SK-N-MC (cell line): ENCODE measurements around the gene FN1.

Source experiments
- DNase-seq: peaks from one replicate; pipeline ENCODE4 v3.0.0-alpha.2; 2011; ENCODE audit warnings: low read depth, low spot score
- H3K27ac ChIP-seq: fragments of 200-600 bp; sonication (generic); 2 replicates; pipeline ENCODE4 v1.5.1; 2016; ENCODE audit warnings: mixed run types
- H3K36me3 ChIP-seq: fragments of 200-600 bp; sonication (generic); 2 replicates; pipeline ENCODE4 v1.6.1; 2017; ENCODE audit warnings: antibody characterized with exemption, low read length, mixed read lengths; ENCODE audit not compliant: insufficient read depth
- H3K4me3 ChIP-seq: fragments of 200-600 bp; sonication (generic); 2 replicates; pipeline ENCODE4 v1.5.1; 2016
- H3K9ac ChIP-seq: fragments of 200-600 bp; sonication (generic); 2 replicates; pipeline ENCODE4 v1.8.0; 2017; ENCODE audit warnings: mixed run types, mixed read lengths; ENCODE audit not compliant: insufficient read length
- H3K9me3 ChIP-seq: fragments of 200-600 bp; sonication (generic); 2 replicates; pipeline ENCODE4 v1.6.1; 2017; ENCODE audit warnings: low read depth, mild to moderate bottlenecking, antibody characterized with exemption, low read length, moderate library complexity, mixed read lengths
- EZH2 ChIP-seq: fragments of 200-600 bp; sonication (generic); IDR thresholded peaks from one replicate; pipeline ENCODE4 v1.6.1; 2017; ENCODE audit warnings: antibody characterized with exemption
- FOXP2 ChIP-seq: optimal IDR thresholded peaks from 2 replicates; pipeline ENCODE3; 2011; ENCODE audit warnings: mild to moderate bottlenecking, moderate library complexity; ENCODE audit not compliant: insufficient read depth; ENCODE audit errors: extremely low read length, control extremely low read depth
- POLR2AphosphoS5 ChIP-seq: IDR thresholded peaks from 2 replicates; pipeline ENCODE4 v1.6.1; 2012; ENCODE audit warnings: mild to moderate bottlenecking, low read depth, low read length, borderline replicate concordance

FN1 gene

DNA sequence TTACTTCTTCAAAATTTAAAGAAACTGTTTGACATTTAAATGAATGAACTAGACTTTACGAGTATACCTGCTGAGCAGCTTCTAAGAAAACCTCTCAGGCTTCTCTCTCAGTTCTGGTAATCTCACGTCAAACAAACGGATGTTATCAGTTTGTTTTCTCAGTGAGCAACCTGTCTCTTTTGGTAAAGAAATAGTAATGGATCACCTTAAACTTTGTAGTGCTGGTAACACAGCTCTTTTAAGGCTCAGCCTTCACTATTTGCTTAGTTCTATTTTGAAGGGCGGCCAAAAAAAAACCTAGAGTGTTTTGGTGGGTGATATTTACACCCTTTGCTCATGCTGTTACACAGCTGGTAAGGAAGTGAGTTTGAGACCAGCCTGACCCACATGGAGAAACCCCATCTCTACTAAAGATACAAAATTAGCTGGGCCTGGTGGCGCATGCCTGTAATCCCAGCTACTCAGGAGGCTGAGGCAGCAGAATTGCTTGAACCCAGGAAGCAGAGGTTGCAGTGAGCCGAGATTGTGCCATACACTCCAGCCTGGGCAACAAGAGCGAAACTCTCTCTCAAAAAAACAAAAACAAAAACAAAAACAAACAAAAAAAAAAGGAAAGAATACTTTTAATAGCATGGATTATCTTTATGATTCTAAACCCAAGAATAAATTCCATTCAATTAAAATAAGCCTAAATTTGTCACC is 15.9 kb downstream of the FN1 start:
- TF ChIP-seq POLR2AphosphoS5 (no peak), EZH2 (no peak), FOXP2 (no peak)
- no peak overlapping the region for H3K9ac ChIP-seq
- no peak overlapping the region for H3K4me3 ChIP-seq
- H3K36me3 ChIP-seq: peaks cover 64% of the 10 kb centered on the region
- H3K9me3 ChIP-seq: no peaks in the 10 kb centered on the region
- no peak for DNase-seq
- no peak overlapping the region for H3K27ac ChIP-seq

DNA sequence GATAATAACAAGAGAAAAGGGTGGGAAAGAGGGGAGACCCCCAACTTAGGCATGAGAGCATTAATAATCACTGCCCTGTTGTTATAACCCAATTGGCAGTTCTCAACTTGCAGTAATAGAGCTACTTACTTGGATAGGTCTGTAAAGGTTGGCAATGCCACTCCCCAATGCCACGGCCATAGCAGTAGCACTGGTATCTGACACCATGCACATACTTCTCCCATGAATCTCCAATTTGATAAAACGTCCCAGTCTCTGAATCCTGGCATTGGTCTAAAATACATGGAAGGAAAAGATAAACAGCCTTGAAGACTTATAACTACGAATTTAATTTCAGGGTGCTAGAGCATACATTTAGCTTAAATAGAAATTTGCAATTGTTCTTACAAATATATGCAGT is 16.8 kb downstream of the FN1 start:
- Histone ChIP-seq H3K4me3 (no peak overlapping the region), H3K9ac (no peak overlapping the region), H3K9me3 (no peaks in the 10 kb centered on the region), H3K36me3 (peaks cover 64% of the 10 kb centered on the region), H3K27ac (no peak overlapping the region)
- no peak for DNase-seq
- no peak for TF ChIP-seq POLR2AphosphoS5
- TF ChIP-seq EZH2: no peak
- no peak for TF ChIP-seq FOXP2

DNA sequence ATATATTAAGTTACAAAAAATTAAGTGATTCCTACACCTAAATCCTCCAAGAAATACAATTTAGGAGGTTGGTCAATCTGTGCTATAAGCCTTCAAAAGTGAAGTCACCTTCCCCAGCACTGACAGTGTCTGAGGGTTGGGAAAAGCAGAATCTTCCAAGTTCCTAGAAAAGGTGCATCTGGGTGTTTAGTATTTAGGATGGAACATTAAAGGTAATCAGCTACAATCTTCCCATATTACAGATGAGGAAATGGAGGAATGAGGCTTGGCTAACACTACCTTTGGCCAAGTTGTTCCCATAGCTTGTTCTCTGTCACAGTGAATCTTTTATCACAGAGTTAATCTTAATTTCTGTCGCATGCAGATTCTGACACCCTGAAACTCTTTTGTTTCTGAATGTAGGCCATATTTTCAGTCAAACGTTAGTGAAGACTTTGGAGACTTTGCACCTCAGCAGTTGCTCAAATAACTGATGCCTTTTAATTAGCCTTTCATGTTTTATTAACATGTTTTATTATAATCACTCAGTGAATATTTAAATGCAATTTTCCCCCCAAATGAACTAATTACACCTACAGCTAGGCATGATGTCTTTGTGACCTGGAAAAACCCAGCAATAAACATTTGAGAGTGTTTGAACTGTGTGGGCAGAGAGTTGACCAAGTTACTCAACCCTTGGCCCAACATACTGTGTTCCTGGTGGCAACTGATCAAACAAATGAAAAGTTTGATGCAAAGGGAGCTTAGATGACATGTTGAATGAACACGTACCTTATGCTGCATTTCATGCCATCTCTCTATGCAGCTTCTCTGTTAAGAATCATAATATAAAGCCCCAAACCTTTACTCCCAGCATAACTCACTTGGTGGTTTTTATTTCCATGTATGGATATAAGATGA is 17.6 kb downstream of the FN1 start:
- TF ChIP-seq FOXP2: no peak
- TF ChIP-seq POLR2AphosphoS5: no peak
- no peak for TF ChIP-seq EZH2
- no peak for DNase-seq
- Histone ChIP-seq H3K9me3 (no peaks in the 10 kb centered on the region), H3K36me3 (peaks cover 64% of the 10 kb centered on the region), H3K4me3 (no peak overlapping the region), H3K9ac (no peak overlapping the region), H3K27ac (no peak overlapping the region)

DNA sequence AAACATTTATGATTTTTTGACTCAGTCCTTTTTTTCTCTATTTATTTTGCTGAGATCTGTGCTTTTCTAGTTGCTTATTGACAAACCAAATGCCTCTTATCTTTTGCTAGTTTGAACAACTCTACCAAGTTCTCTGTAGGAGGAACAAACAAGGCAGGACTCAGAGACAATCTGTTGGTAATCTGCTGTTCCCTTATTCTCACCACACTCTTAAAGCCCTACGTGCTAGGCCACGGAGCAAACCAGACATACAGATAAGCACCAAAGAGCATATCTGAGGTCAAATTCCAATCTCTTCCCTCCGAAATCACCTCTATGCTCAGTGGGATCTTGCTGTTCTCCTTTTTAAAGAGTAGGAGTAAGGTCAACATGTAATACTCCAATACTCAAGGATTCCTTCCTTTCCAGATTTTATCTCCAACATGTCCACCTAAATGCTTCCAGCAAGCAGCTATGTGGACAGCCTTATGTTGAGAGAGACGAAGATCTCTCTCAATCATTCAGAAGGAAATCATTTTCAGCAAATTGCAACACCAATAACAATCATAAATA is 18.4 kb downstream of the FN1 start:
- no peak overlapping the region for H3K9ac ChIP-seq
- no peak for DNase-seq
- no peak overlapping the region for H3K27ac ChIP-seq
- H3K9me3 ChIP-seq: no peaks in the 10 kb centered on the region
- H3K4me3 ChIP-seq: no peak overlapping the region
- H3K36me3 ChIP-seq: peaks cover 63% of the 10 kb centered on the region
- no peak for TF ChIP-seq EZH2
- TF ChIP-seq POLR2AphosphoS5: no peak
- TF ChIP-seq FOXP2: no peak

DNA sequence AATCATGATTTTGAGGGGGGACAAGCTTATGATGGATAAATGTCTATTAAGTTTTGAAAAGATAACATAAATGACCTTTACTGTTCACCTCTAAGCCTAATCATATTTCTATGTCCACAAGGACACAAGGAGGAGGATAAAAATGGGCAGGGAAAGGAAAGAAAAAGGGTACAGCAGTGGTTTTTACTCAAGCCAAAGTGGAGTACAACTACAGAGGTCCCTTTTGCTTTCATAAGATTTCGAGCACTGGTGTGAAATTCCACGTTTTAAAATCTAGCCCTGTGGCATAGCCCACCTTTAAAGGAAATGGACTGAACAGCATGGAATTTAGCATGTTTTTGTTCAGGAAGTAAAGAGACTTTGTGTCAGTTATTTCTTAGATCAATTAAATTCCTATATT is 19.2 kb downstream of the FN1 start:
- no peak for TF ChIP-seq FOXP2
- no peak for TF ChIP-seq EZH2
- TF ChIP-seq POLR2AphosphoS5: no peak
- peaks cover 55% of the 10 kb centered on the region for H3K36me3 ChIP-seq

DNA sequence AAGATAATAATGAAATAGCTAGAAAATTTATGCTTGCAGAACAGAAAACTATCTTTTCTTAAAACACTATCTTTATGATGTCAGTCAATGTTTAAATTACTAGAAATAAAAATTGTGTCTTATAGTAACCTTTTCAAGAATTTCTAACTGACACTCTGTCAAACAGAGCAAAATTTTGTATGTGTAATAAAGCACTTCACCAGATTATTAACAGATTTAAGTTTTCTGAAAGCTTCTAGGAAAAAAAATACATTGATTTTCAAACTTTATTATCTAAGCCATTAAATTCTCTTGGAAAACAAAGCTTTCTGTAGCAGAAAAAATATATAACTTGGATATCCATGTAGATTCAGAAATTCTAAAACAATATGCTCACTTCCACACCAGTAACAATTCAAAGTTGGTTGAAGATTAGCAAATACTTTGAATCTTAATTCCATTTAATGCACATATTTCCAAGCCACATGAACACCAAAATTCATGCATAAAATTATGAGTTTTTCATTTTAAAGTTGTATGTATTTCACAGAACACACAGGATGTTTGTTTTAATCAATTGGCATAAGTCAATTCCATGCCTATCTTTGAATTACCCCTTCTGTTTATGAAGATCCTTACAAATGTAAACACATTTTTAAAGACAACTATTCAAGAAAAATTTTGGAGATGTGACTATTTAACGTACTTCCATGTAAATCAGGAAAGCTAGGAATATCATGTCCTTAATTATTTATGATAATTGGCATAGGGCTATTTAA is 19.9 kb downstream of the FN1 start:
- H3K27ac ChIP-seq: no peak overlapping the region

More for the DNA sequence above, 19.2 kb downstream of the FN1 start:
- H3K27ac ChIP-seq: no peak overlapping the region
- no peak for DNase-seq
- H3K9ac ChIP-seq: no peak overlapping the region
- H3K9me3 ChIP-seq: no peaks in the 10 kb centered on the region
- H3K4me3 ChIP-seq: no peak overlapping the region

DNA sequence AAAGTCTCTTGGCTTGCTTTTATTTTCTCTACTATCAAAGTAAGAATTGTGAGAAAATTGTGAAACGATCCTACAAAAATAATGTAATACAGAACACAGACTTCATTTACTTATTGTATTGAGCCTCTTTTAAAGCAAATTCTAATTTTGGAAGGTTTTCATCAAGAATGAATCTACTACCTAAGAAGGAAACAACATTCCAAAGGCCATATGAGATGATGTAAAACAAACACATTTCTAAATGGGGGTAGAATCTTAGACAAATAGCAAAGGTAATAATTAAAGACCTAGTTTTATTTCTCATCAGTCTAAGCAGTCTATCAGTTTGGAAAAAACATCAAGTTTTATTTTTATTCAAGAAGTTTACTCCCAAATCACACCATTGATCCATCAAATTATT is 20.6 kb downstream of the FN1 start:
- H3K9me3 ChIP-seq: no peaks in the 10 kb centered on the region
- H3K9ac ChIP-seq: no peak overlapping the region
- no peak overlapping the region for H3K27ac ChIP-seq
- H3K4me3 ChIP-seq: no peak overlapping the region
- no peak for DNase-seq
- H3K36me3 ChIP-seq: peaks cover 45% of the 10 kb centered on the region
- TF ChIP-seq EZH2 (no peak), FOXP2 (no peak), POLR2AphosphoS5 (no peak)

More for the DNA sequence above, 19.9 kb downstream of the FN1 start:
- no peak overlapping the region for H3K9ac ChIP-seq
- no peak overlapping the region for H3K4me3 ChIP-seq
- DNase-seq: no peak
- no peak for TF ChIP-seq FOXP2
- TF ChIP-seq EZH2: no peak
- no peak for TF ChIP-seq POLR2AphosphoS5
- peaks cover 52% of the 10 kb centered on the region for H3K36me3 ChIP-seq
- no peaks in the 10 kb centered on the region for H3K9me3 ChIP-seq
